GM12875 (cell line): ENCODE data around the gene KDM4B.

Experiments
- H3K4me3 ChIP-seq: one replicate; pipeline ENCODE4 v1.5.1; 2011; ENCODE audit warnings: low read depth, low read length, control low read depth
- CTCF ChIP-seq: IDR thresholded peaks from 2 replicates; pipeline ENCODE4 v1.5.1; 2011; ENCODE audit warnings: low read depth, mild to moderate bottlenecking, control low read depth, inconsistent platforms, low read length, moderate library complexity, borderline replicate concordance; ENCODE audit not compliant: insufficient read depth

The KDM4B gene

GRCh38 chr19:5165697-5166019, 196.7 kb downstream of the KDM4B start:
- TF ChIP-seq CTCF: no peak
- H3K4me3 ChIP-seq: no peak overlapping the region

- no peak for TF ChIP-seq CTCF
- no peak overlapping the region for H3K4me3 ChIP-seq
Observed at GRCh38 chr19:5166262-5166661, 197.3 kb downstream of the KDM4B start.

GRCh38 chr19:5170329-5170745, 201.4 kb downstream of the KDM4B start:
- H3K4me3 ChIP-seq: no peak overlapping the region
- TF ChIP-seq CTCF: peak; percentile 76

GRCh38 chr19:5171711-5172110, 202.8 kb downstream of the KDM4B start:
- TF ChIP-seq CTCF: no peak

GRCh38 chr19:5172859-5173630, 204.1 kb downstream of the KDM4B start:
- no peak overlapping the region for H3K4me3 ChIP-seq
- TF ChIP-seq CTCF: no peak

More at GRCh38 chr19:5171711-5172110, 202.8 kb downstream of the KDM4B start:
- no peak overlapping the region for H3K4me3 ChIP-seq

- H3K4me3 ChIP-seq: no peak overlapping the region
- TF ChIP-seq CTCF: no peak
Observed at GRCh38 chr19:5173993-5174392, 205.1 kb downstream of the KDM4B start.

GRCh38 chr19:5177745-5178450, 209.0 kb downstream of the KDM4B start:
- no peak for TF ChIP-seq CTCF
- H3K4me3 ChIP-seq: no peak overlapping the region
